Body of pancreas (tissue), 4 donors: ENCODE results near the gene PLK2.

Source experiments
- CTCF ChIP-seq, 7 experiments: fragments of 450-650 bp in 4 of 7; fragments of 200-600 bp in 3 of 7; sonication (generic) in 3 of 7; IDR thresholded peaks; one replicate each; pipeline ENCODE4 v1.5.1; 2016 to 2019; ENCODE audit warnings: antibody characterized with exemption in 7 of 7
- POLR2A ChIP-seq, 3 donors: fragments of 450-650 bp; IDR thresholded peaks; one replicate each; pipeline ENCODE4 v1.6.1; 2016; ENCODE audit warnings: antibody characterized with exemption in 3 of 3, mild to moderate bottlenecking in 2 of 3

GRCh38 chr5:58431832-58432231 lies 28.1 kb downstream of the PLK2 start:
- TF ChIP-seq POLR2A (IDR thresholded peaks at IDR 0.05): no peak
- no peak for TF ChIP-seq CTCF (IDR thresholded peaks at IDR 0.05)
